DND-41 (cell line): ENCODE results near the gene MSH4.

Experiments used
- CTCF ChIP-seq: IDR thresholded peaks from 2 replicates; pipeline ENCODE4 v1.5.1; 2012; ENCODE audit warnings: borderline replicate concordance, low read length, moderate library complexity, mild to moderate bottlenecking; ENCODE audit not compliant: poor library complexity, severe bottlenecking; ENCODE audit errors: extremely low read depth
- EZH2 ChIP-seq: IDR thresholded peaks from 3 replicates; pipeline ENCODE4 v1.6.1; 2012; ENCODE audit warnings: borderline replicate concordance, low read depth, mild to moderate bottlenecking, moderate library complexity, low read length, inconsistent platforms; ENCODE audit not compliant: severe bottlenecking

GRCh38 chr1:75808921-75809320, 12.2 kb downstream of the MSH4 start:
- no peak for TF ChIP-seq CTCF
- no peak for TF ChIP-seq EZH2
